Endothelial cell of umbilical vein (primary cell): Measurements from ENCODE around the gene PAPPA2. TPM values are rescaled to one million over a fixed set of nuclear protein-coding genes. Genes with fewer than 3 reads are reported as not detected.

Source experiments
- BruUV-seq: library from RNA; stranded (reverse); fragments of 400-500 nt; replicated peaks from 2 replicates; lab custom pipeline; 2021; lab: Mats Ljungman, UMichigan
- CTCF ChIA-PET: fragments of 300-600, 350-600 bp; sonication (Branson Sonifier 250); formaldehyde crosslinking; loops from one replicate; lab custom pipeline; 2021; ENCODE audit warnings: antibody characterized with exemption, inconsistent platforms; lab: Charles Lee
- POLR2A ChIA-PET: fragments of 300-600, 350-600 bp; sonication (Branson Sonifier 250); formaldehyde crosslinking; loops from one replicate; lab custom pipeline; 2021; ENCODE audit warnings: antibody characterized with exemption, inconsistent platforms; lab: Charles Lee
- DNase-seq: peaks from one replicate; pipeline ENCODE4 v3.0.0-alpha.2; 2011; ENCODE audit warnings: low read depth, low spot score
- FAIRE-seq: peaks from 2 replicates; lab custom pipeline; 2011; peaks lifted over from hg19 to GRCh38; lab: Jason Lieb, UNC
- H2AFZ ChIP-seq: 2 replicates; pipeline ENCODE4 v1.6.0; 2012; ENCODE audit warnings: low read depth, low read length, control low read depth, inconsistent platforms
- H3K27ac ChIP-seq: 2 replicates; pipeline ENCODE4 v1.5.1; 2011; ENCODE audit warnings: low read depth, mild to moderate bottlenecking, control low read depth, low read length, moderate library complexity; ENCODE audit not compliant: insufficient read depth
- H3K27me3 ChIP-seq, 2 experiments: 2 replicates each; pipeline versions ENCODE4 v1.6.0 to v1.6.1; 2011; ENCODE audit warnings: low read length in 2 of 2, mixed read lengths in 1 of 2; ENCODE audit not compliant: control insufficient read depth in 2 of 2, insufficient read depth in 2 of 2
- H3K36me3 ChIP-seq, 2 experiments: 2 replicates in 1 of 2; 3 replicates in 1 of 2; pipeline ENCODE4 v1.5.1; 2011; ENCODE audit warnings: low read length in 2 of 2, mild to moderate bottlenecking in 1 of 2, moderate library complexity in 1 of 2; ENCODE audit not compliant: control insufficient read depth in 2 of 2, insufficient read depth in 2 of 2; ENCODE audit errors: extremely low read depth in 1 of 2
- H3K4me1 ChIP-seq: 3 replicates; pipeline ENCODE4 v1.5.1; 2011; ENCODE audit warnings: mild to moderate bottlenecking, low read length; ENCODE audit not compliant: control insufficient read depth, insufficient read depth; ENCODE audit errors: extremely low read depth
- H3K4me2 ChIP-seq: 2 replicates; pipeline ENCODE4 v1.6.1; 2011; ENCODE audit warnings: low read length, control low read depth, mixed read lengths; ENCODE audit not compliant: insufficient read depth
- H3K4me3 ChIP-seq, 3 experiments: fragments of 200-600 bp in 1 of 3; sonication (generic), shearing (Covaris generic) in 1 of 3; replicated peaks in 1 of 3; 2 replicates each; pipeline ENCODE4 v1.5.1; 2011 to 2016; ENCODE audit warnings: control low read depth in 3 of 3, low read length in 3 of 3, mild to moderate bottlenecking in 2 of 3, inconsistent platforms in 1 of 3, low read depth in 1 of 3, moderate library complexity in 1 of 3; ENCODE audit not compliant: insufficient read depth in 1 of 3
- H3K79me2 ChIP-seq: 2 replicates; pipeline ENCODE4 v1.6.0; 2012; ENCODE audit warnings: low read length, inconsistent platforms; ENCODE audit not compliant: control insufficient read depth, insufficient read depth
- H3K9ac ChIP-seq: replicated peaks from 2 replicates; pipeline ENCODE3; 2011; ENCODE audit warnings: low read length, control low read depth; ENCODE audit not compliant: insufficient read depth; ENCODE audit errors: extremely low read depth
- H3K9me1 ChIP-seq: replicated peaks from 3 replicates; pipeline ENCODE4 v1.6.0; 2011; ENCODE audit warnings: mild to moderate bottlenecking, low read length; ENCODE audit not compliant: control insufficient read depth, insufficient read depth; ENCODE audit errors: extremely low read depth
- H3K9me3 ChIP-seq: replicated peaks from 2 replicates; pipeline ENCODE4 v1.5.1; 2012; ENCODE audit warnings: low read length, inconsistent platforms; ENCODE audit not compliant: control insufficient read depth, insufficient read depth
- H4K20me1 ChIP-seq: replicated peaks from 2 replicates; pipeline ENCODE3; 2011; ENCODE audit warnings: mild to moderate bottlenecking, low read length; ENCODE audit not compliant: control insufficient read depth, insufficient read depth; ENCODE audit errors: extremely low read depth
- EZH2 ChIP-seq: IDR thresholded peaks from 2 replicates; pipeline ENCODE4 v1.6.1; 2012; ENCODE audit warnings: borderline replicate concordance, low read depth, mild to moderate bottlenecking, moderate library complexity, low read length, inconsistent platforms; ENCODE audit not compliant: severe bottlenecking
- FOS ChIP-seq: IDR thresholded peaks from 2 replicates; pipeline ENCODE4 v1.6.1; 2011; ENCODE audit warnings: mild to moderate bottlenecking, low read length, moderate library complexity, borderline replicate concordance; ENCODE audit not compliant: insufficient read depth
- GATA2 ChIP-seq: IDR thresholded peaks from 2 replicates; pipeline ENCODE4 v1.7.0; 2011; ENCODE audit warnings: low read depth, mild to moderate bottlenecking, moderate library complexity, mixed read lengths, low read length; ENCODE audit not compliant: insufficient read length, insufficient read depth
- JUN ChIP-seq: IDR thresholded peaks from 2 replicates; pipeline ENCODE4 v1.6.1; 2011; ENCODE audit warnings: borderline replicate concordance, low read depth; ENCODE audit not compliant: insufficient read length, insufficient read depth
- MYC ChIP-seq: IDR thresholded peaks from one replicate; pipeline ENCODE4 v1.6.1; 2011; ENCODE audit warnings: mild to moderate bottlenecking, low read depth, low read length
- POLR2A ChIP-seq: IDR thresholded peaks from 2 replicates; pipeline ENCODE4 v1.6.1; 2012; ENCODE audit warnings: low read depth, mild to moderate bottlenecking, control low read depth, low read length
- POLR2AphosphoS5 ChIP-seq: IDR thresholded peaks from 2 replicates; pipeline ENCODE4 v1.6.1; 2012; ENCODE audit warnings: low read depth, mild to moderate bottlenecking, control low read depth, low read length, moderate library complexity; ENCODE audit not compliant: insufficient read depth
- dilution Hi-C: fragments of 300-500 bp; cut with MboI; formaldehyde crosslinking; loops from one replicate; pipeline ENCODE4 v1.15.0; 2019; ENCODE audit warnings: low sequenced_read_pairs; ENCODE audit not compliant: extremely low pct_ligation_motif_present
- intact Hi-C: fragments of 100-400 bp; cut with micrococcal nuclease; formaldehyde crosslinking; loops from one replicate; pipeline ENCODE4 v1.10.0; 2022
- polyA plus RNA-seq, 4 experiments: library from polyadenylated mRNA; depleted of rRNA in 3 of 4; stranded (reverse) in 3 of 4; unstranded in 1 of 4; fragments of >200 nt; gene quantifications; 2 replicates each; pipeline versions ENCODE4 v1.2.1 to v1.2.3, GENCODE V29; 2011 to 2012; ENCODE audit warnings: missing spikeins in 1 of 4
- total RNA-seq: library from RNA; stranded (reverse); gene quantifications from 2 replicates; pipeline ENCODE4 v1.2.3, GENCODE V29; 2021
- TF ChIP-seq, protein P1 (sequence below), 2 donors: IDR thresholded peaks; 1 replicate in 1 of 2; 2 replicates in 1 of 2; pipeline ENCODE4 v1.5.1; 2011; ENCODE audit warnings: low read length in 2 of 2, mild to moderate bottlenecking in 2 of 2, moderate library complexity in 2 of 2, control low read depth in 1 of 2, inconsistent platforms in 1 of 2, low read depth in 1 of 2; ENCODE audit not compliant: insufficient read depth in 1 of 2; ENCODE audit errors: extremely low read depth in 1 of 2
- TF ChIP-seq, protein P2 (sequence below): IDR thresholded peaks from 2 replicates; pipeline ENCODE4 v1.6.1; 2011; ENCODE audit not compliant: insufficient read depth, insufficient read length

PAPPA2 gene
- total and polyA plus RNA-seq, 2 donors (not counting 3 experiments of a cell fraction or from before 2014, with no cell fraction given), result not detected

- ChIA-PET POLR2A (no interaction called here), CTCF (no interaction called here)
- no peak for DNase-seq
- TF ChIP-seq EZH2 (no peak), POLR2A (no peak), JUN (no peak), MYC (no peak), POLR2AphosphoS5 (no peak), GATA2 (no peak), FOS (no peak)
- TF ChIP-seq, protein P1, sequence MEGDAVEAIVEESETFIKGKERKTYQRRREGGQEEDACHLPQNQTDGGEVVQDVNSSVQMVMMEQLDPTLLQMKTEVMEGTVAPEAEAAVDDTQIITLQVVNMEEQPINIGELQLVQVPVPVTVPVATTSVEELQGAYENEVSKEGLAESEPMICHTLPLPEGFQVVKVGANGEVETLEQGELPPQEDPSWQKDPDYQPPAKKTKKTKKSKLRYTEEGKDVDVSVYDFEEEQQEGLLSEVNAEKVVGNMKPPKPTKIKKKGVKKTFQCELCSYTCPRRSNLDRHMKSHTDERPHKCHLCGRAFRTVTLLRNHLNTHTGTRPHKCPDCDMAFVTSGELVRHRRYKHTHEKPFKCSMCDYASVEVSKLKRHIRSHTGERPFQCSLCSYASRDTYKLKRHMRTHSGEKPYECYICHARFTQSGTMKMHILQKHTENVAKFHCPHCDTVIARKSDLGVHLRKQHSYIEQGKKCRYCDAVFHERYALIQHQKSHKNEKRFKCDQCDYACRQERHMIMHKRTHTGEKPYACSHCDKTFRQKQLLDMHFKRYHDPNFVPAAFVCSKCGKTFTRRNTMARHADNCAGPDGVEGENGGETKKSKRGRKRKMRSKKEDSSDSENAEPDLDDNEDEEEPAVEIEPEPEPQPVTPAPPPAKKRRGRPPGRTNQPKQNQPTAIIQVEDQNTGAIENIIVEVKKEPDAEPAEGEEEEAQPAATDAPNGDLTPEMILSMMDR (IDR thresholded peaks at IDR 0.05; ENCODE audit: extremely low read depth in 1 of 2, insufficient read depth in 1 of 2, low read depth in 1 of 2, low read length in 2 of 2), result no peak
- TF ChIP-seq, protein P2, sequence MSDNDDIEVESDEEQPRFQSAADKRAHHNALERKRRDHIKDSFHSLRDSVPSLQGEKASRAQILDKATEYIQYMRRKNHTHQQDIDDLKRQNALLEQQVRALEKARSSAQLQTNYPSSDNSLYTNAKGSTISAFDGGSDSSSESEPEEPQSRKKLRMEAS, result no peak
- no peaks in the 10 kb centered on the region for H3K36me3 ChIP-seq
- intact Hi-C loops (no loop called here), dilution Hi-C loops (no loop called here)
- no TSS peak for BruUV-seq
- H3K27ac ChIP-seq, result no peak overlapping the region
- H3K79me2 ChIP-seq, result no peaks in the 10 kb centered on the region
- no peaks in the 10 kb centered on the region for H3K9me1 ChIP-seq
- H3K9me3 ChIP-seq, result no peaks in the 10 kb centered on the region
- no peak overlapping the region for H2AFZ ChIP-seq
- no peak overlapping the region for H3K4me3 ChIP-seq
- H4K20me1 ChIP-seq, result no peaks in the 10 kb centered on the region
- H3K9ac ChIP-seq, result no peak overlapping the region
- FAIRE-seq, result no peak
- H3K4me2 ChIP-seq, result no peak overlapping the region
- no peaks in the 10 kb centered on the region for H3K4me1 ChIP-seq
- H3K27me3 ChIP-seq, result no peaks in the 10 kb centered on the region
Observed at GRCh38 chr1:176854121-176854520, 391.1 kb downstream of the PAPPA2 start.
